Endothelial cell of umbilical vein (primary cell): ENCODE results near the gene SLC66A2. TPM values are rescaled to one million over a fixed set of nuclear protein-coding genes. Genes with fewer than 3 reads are reported as not detected.

Experiments used
- BruUV-seq: library from RNA; stranded (reverse); fragments of 400-500 nt; replicated peaks from 2 replicates; lab custom pipeline; 2021; lab: Mats Ljungman, UMichigan
- CTCF ChIA-PET: fragments of 300-600, 350-600 bp; sonication (Branson Sonifier 250); formaldehyde crosslinking; loops from one replicate; lab custom pipeline; 2021; ENCODE audit warnings: antibody characterized with exemption, inconsistent platforms; lab: Charles Lee
- POLR2A ChIA-PET: fragments of 300-600, 350-600 bp; sonication (Branson Sonifier 250); formaldehyde crosslinking; loops from one replicate; lab custom pipeline; 2021; ENCODE audit warnings: antibody characterized with exemption, inconsistent platforms; lab: Charles Lee
- DNase-seq: peaks from one replicate; pipeline ENCODE4 v3.0.0-alpha.2; 2011; ENCODE audit warnings: low read depth, low spot score
- FAIRE-seq: peaks from 2 replicates; lab custom pipeline; 2011; peaks lifted over from hg19 to GRCh38; lab: Jason Lieb, UNC
- H2AFZ ChIP-seq: 2 replicates; pipeline ENCODE4 v1.6.0; 2012; ENCODE audit warnings: low read depth, low read length, control low read depth, inconsistent platforms
- H3K27ac ChIP-seq: 2 replicates; pipeline ENCODE4 v1.5.1; 2011; ENCODE audit warnings: low read depth, mild to moderate bottlenecking, control low read depth, low read length, moderate library complexity; ENCODE audit not compliant: insufficient read depth
- H3K27me3 ChIP-seq, 2 experiments: 2 replicates each; pipeline versions ENCODE4 v1.6.0 to v1.6.1; 2011; ENCODE audit warnings: low read length in 2 of 2, mixed read lengths in 1 of 2; ENCODE audit not compliant: control insufficient read depth in 2 of 2, insufficient read depth in 2 of 2
- H3K36me3 ChIP-seq, 2 experiments: 2 replicates in 1 of 2; 3 replicates in 1 of 2; pipeline ENCODE4 v1.5.1; 2011; ENCODE audit warnings: low read length in 2 of 2, mild to moderate bottlenecking in 1 of 2, moderate library complexity in 1 of 2; ENCODE audit not compliant: control insufficient read depth in 2 of 2, insufficient read depth in 2 of 2; ENCODE audit errors: extremely low read depth in 1 of 2
- H3K4me1 ChIP-seq: 3 replicates; pipeline ENCODE4 v1.5.1; 2011; ENCODE audit warnings: mild to moderate bottlenecking, low read length; ENCODE audit not compliant: control insufficient read depth, insufficient read depth; ENCODE audit errors: extremely low read depth
- H3K4me2 ChIP-seq: 2 replicates; pipeline ENCODE4 v1.6.1; 2011; ENCODE audit warnings: low read length, control low read depth, mixed read lengths; ENCODE audit not compliant: insufficient read depth
- H3K4me3 ChIP-seq, 3 experiments: fragments of 200-600 bp in 1 of 3; sonication (generic), shearing (Covaris generic) in 1 of 3; replicated peaks in 1 of 3; 2 replicates each; pipeline ENCODE4 v1.5.1; 2011 to 2016; ENCODE audit warnings: control low read depth in 3 of 3, low read length in 3 of 3, mild to moderate bottlenecking in 2 of 3, inconsistent platforms in 1 of 3, low read depth in 1 of 3, moderate library complexity in 1 of 3; ENCODE audit not compliant: insufficient read depth in 1 of 3
- H3K79me2 ChIP-seq: 2 replicates; pipeline ENCODE4 v1.6.0; 2012; ENCODE audit warnings: low read length, inconsistent platforms; ENCODE audit not compliant: control insufficient read depth, insufficient read depth
- H3K9ac ChIP-seq: replicated peaks from 2 replicates; pipeline ENCODE3; 2011; ENCODE audit warnings: low read length, control low read depth; ENCODE audit not compliant: insufficient read depth; ENCODE audit errors: extremely low read depth
- H3K9me1 ChIP-seq: replicated peaks from 3 replicates; pipeline ENCODE4 v1.6.0; 2011; ENCODE audit warnings: mild to moderate bottlenecking, low read length; ENCODE audit not compliant: control insufficient read depth, insufficient read depth; ENCODE audit errors: extremely low read depth
- H3K9me3 ChIP-seq: replicated peaks from 2 replicates; pipeline ENCODE4 v1.5.1; 2012; ENCODE audit warnings: low read length, inconsistent platforms; ENCODE audit not compliant: control insufficient read depth, insufficient read depth
- H4K20me1 ChIP-seq: replicated peaks from 2 replicates; pipeline ENCODE3; 2011; ENCODE audit warnings: mild to moderate bottlenecking, low read length; ENCODE audit not compliant: control insufficient read depth, insufficient read depth; ENCODE audit errors: extremely low read depth
- EZH2 ChIP-seq: IDR thresholded peaks from 2 replicates; pipeline ENCODE4 v1.6.1; 2012; ENCODE audit warnings: borderline replicate concordance, low read depth, mild to moderate bottlenecking, moderate library complexity, low read length, inconsistent platforms; ENCODE audit not compliant: severe bottlenecking
- FOS ChIP-seq: IDR thresholded peaks from 2 replicates; pipeline ENCODE4 v1.6.1; 2011; ENCODE audit warnings: mild to moderate bottlenecking, low read length, moderate library complexity, borderline replicate concordance; ENCODE audit not compliant: insufficient read depth
- GATA2 ChIP-seq: IDR thresholded peaks from 2 replicates; pipeline ENCODE4 v1.7.0; 2011; ENCODE audit warnings: low read depth, mild to moderate bottlenecking, moderate library complexity, mixed read lengths, low read length; ENCODE audit not compliant: insufficient read length, insufficient read depth
- JUN ChIP-seq: IDR thresholded peaks from 2 replicates; pipeline ENCODE4 v1.6.1; 2011; ENCODE audit warnings: borderline replicate concordance, low read depth; ENCODE audit not compliant: insufficient read length, insufficient read depth
- MYC ChIP-seq: IDR thresholded peaks from one replicate; pipeline ENCODE4 v1.6.1; 2011; ENCODE audit warnings: mild to moderate bottlenecking, low read depth, low read length
- POLR2A ChIP-seq: IDR thresholded peaks from 2 replicates; pipeline ENCODE4 v1.6.1; 2012; ENCODE audit warnings: low read depth, mild to moderate bottlenecking, control low read depth, low read length
- POLR2AphosphoS5 ChIP-seq: IDR thresholded peaks from 2 replicates; pipeline ENCODE4 v1.6.1; 2012; ENCODE audit warnings: low read depth, mild to moderate bottlenecking, control low read depth, low read length, moderate library complexity; ENCODE audit not compliant: insufficient read depth
- dilution Hi-C: fragments of 300-500 bp; cut with MboI; formaldehyde crosslinking; loops from one replicate; pipeline ENCODE4 v1.15.0; 2019; ENCODE audit warnings: low sequenced_read_pairs; ENCODE audit not compliant: extremely low pct_ligation_motif_present
- intact Hi-C: fragments of 100-400 bp; cut with micrococcal nuclease; formaldehyde crosslinking; loops from one replicate; pipeline ENCODE4 v1.10.0; 2022
- polyA plus RNA-seq, 4 experiments: library from polyadenylated mRNA; depleted of rRNA in 3 of 4; stranded (reverse) in 3 of 4; unstranded in 1 of 4; fragments of >200 nt; gene quantifications; 2 replicates each; pipeline versions ENCODE4 v1.2.1 to v1.2.3, GENCODE V29; 2011 to 2012; ENCODE audit warnings: missing spikeins in 1 of 4
- total RNA-seq: library from RNA; stranded (reverse); gene quantifications from 2 replicates; pipeline ENCODE4 v1.2.3, GENCODE V29; 2021
- TF ChIP-seq, protein P1 (sequence below), 2 donors: IDR thresholded peaks; 1 replicate in 1 of 2; 2 replicates in 1 of 2; pipeline ENCODE4 v1.5.1; 2011; ENCODE audit warnings: low read length in 2 of 2, mild to moderate bottlenecking in 2 of 2, moderate library complexity in 2 of 2, control low read depth in 1 of 2, inconsistent platforms in 1 of 2, low read depth in 1 of 2; ENCODE audit not compliant: insufficient read depth in 1 of 2; ENCODE audit errors: extremely low read depth in 1 of 2
- TF ChIP-seq, protein P2 (sequence below): IDR thresholded peaks from 2 replicates; pipeline ENCODE4 v1.6.1; 2011; ENCODE audit not compliant: insufficient read depth, insufficient read length

Gene SLC66A2
- total and polyA plus RNA-seq, 2 donors (not counting 3 experiments of a cell fraction or from before 2014, with no cell fraction given) = 32.5 to 37.1 TPM

DNA sequence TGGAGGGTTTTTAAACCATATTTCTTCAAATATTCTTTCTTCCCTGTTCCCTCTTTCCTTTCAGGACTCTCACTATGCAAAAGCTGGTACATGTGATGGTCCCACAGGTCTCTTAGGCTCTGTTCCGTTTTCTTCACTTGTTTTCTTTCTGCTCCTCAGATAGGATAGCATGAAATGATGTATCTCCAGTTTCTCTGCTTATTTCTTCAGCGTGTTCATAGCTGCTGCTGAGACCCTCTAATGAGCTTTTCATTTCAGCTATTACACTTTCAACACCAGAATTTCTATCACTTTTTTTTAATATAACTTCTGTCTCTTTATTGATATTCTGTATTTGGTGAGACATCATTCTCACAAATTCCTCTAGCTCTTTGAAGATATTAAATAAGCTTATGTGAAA, 89.8 kb downstream of the SLC66A2 start:
- DNase-seq (no peak), FAIRE-seq (no peak)
- intact Hi-C loops = no loop called here
- ChIA-PET POLR2A (no interaction called here), CTCF (interaction anchor here (0.6 kb wide), 1 partner anchor 486 kb away, joined by 3 read pairs; no protein-coding TSS in a partner anchor)
- H3K79me2 ChIP-seq = no peaks in the 10 kb centered on the region
- H3K9me1 ChIP-seq = no peaks in the 10 kb centered on the region
- H3K4me1 ChIP-seq = no peaks in the 10 kb centered on the region
- H3K4me2 ChIP-seq = no peak overlapping the region
- TF ChIP-seq POLR2A (no peak), EZH2 (no peak), FOS (no peak), MYC (no peak), POLR2AphosphoS5 (no peak), GATA2 (no peak), JUN (no peak)
- TF ChIP-seq, protein P1, sequence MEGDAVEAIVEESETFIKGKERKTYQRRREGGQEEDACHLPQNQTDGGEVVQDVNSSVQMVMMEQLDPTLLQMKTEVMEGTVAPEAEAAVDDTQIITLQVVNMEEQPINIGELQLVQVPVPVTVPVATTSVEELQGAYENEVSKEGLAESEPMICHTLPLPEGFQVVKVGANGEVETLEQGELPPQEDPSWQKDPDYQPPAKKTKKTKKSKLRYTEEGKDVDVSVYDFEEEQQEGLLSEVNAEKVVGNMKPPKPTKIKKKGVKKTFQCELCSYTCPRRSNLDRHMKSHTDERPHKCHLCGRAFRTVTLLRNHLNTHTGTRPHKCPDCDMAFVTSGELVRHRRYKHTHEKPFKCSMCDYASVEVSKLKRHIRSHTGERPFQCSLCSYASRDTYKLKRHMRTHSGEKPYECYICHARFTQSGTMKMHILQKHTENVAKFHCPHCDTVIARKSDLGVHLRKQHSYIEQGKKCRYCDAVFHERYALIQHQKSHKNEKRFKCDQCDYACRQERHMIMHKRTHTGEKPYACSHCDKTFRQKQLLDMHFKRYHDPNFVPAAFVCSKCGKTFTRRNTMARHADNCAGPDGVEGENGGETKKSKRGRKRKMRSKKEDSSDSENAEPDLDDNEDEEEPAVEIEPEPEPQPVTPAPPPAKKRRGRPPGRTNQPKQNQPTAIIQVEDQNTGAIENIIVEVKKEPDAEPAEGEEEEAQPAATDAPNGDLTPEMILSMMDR (IDR thresholded peaks at IDR 0.05; ENCODE audit: extremely low read depth in 1 of 2, insufficient read depth in 1 of 2, low read depth in 1 of 2, low read length in 2 of 2) = no peak
- TF ChIP-seq, protein P2, sequence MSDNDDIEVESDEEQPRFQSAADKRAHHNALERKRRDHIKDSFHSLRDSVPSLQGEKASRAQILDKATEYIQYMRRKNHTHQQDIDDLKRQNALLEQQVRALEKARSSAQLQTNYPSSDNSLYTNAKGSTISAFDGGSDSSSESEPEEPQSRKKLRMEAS = no peak
- H3K36me3 ChIP-seq = no peaks in the 10 kb centered on the region
- H3K27me3 ChIP-seq = no peaks in the 10 kb centered on the region
- no peaks in the 10 kb centered on the region for H3K9me3 ChIP-seq
- no peak overlapping the region for H3K9ac ChIP-seq
- H2AFZ ChIP-seq = no peak overlapping the region
- no peak overlapping the region for H3K4me3 ChIP-seq
- no peaks in the 10 kb centered on the region for H4K20me1 ChIP-seq
- dilution Hi-C loops = no loop called here
- no TSS peak for BruUV-seq
- no peak overlapping the region for H3K27ac ChIP-seq
